H9 (cell line): Measurements from ENCODE around the gene DNHD1. TPM values are rescaled to one million over a fixed set of nuclear protein-coding genes. Genes with fewer than 3 reads are reported as not detected.

Experiments
- DNase-seq: peaks from one replicate; pipeline ENCODE4 v3.0.0-alpha.2; 2017
- H2AFZ ChIP-seq: one replicate; pipeline ENCODE4 v1.6.1; 2013; ENCODE audit warnings: mild to moderate bottlenecking, low read length, control low read depth, moderate library complexity
- H2AK5ac ChIP-seq: 2 replicates; pipeline ENCODE4 v1.6.1; 2013; ENCODE audit warnings: low read length, control low read depth, mixed read lengths; ENCODE audit not compliant: insufficient read length
- H2BK120ac ChIP-seq: one replicate; pipeline ENCODE4 v1.6.1; 2013; ENCODE audit warnings: low read depth, mild to moderate bottlenecking, low read length, control low read depth, inconsistent platforms; ENCODE audit not compliant: poor library complexity, severe bottlenecking
- H2BK12ac ChIP-seq: 2 replicates; pipeline ENCODE4 v1.6.1; 2013; ENCODE audit warnings: low read length, control low read depth, mixed read lengths, low read depth; ENCODE audit not compliant: insufficient read length
- H2BK15ac ChIP-seq: 2 replicates; pipeline ENCODE4 v1.6.1; 2013; ENCODE audit warnings: low read depth, low read length, control low read depth
- H2BK20ac ChIP-seq: one replicate; pipeline ENCODE4 v1.6.1; 2013; ENCODE audit warnings: low read depth, mild to moderate bottlenecking, low read length, control low read depth, inconsistent platforms; ENCODE audit not compliant: poor library complexity, severe bottlenecking
- H2BK5ac ChIP-seq: 2 replicates; pipeline ENCODE4 v1.6.1; 2013; ENCODE audit warnings: low read length, control low read depth, mixed read lengths; ENCODE audit not compliant: insufficient read length
- H3K14ac ChIP-seq: 2 replicates; pipeline ENCODE4 v1.6.1; 2013; ENCODE audit warnings: low read length, control low read depth; ENCODE audit not compliant: insufficient read depth
- H3K18ac ChIP-seq: 2 replicates; pipeline ENCODE4 v1.6.1; 2013; ENCODE audit warnings: low read depth, mild to moderate bottlenecking, mixed read lengths, low read length, control low read depth; ENCODE audit not compliant: insufficient read length
- H3K23ac ChIP-seq: 2 replicates; pipeline ENCODE4 v1.6.1; 2013; ENCODE audit warnings: low read length, control low read depth, mixed read lengths, low read depth; ENCODE audit not compliant: insufficient read length
- H3K23me2 ChIP-seq: 2 replicates; pipeline ENCODE4 v1.6.1; 2013; ENCODE audit warnings: low read depth, mild to moderate bottlenecking, mixed read lengths, low read length, control low read depth; ENCODE audit not compliant: insufficient read length, poor library complexity, severe bottlenecking
- H3K27ac ChIP-seq: 2 replicates; pipeline ENCODE4 v1.5.1; 2013; ENCODE audit warnings: low read length, control low read depth, mixed read lengths, low read depth; ENCODE audit not compliant: insufficient read length
- H3K27me3 ChIP-seq: 2 replicates; pipeline ENCODE4 v1.6.1; 2013; ENCODE audit warnings: low read length, control low read depth, inconsistent platforms; ENCODE audit not compliant: insufficient read depth
- H3K4ac ChIP-seq: 2 replicates; pipeline ENCODE4 v1.6.1; 2013; ENCODE audit warnings: low read depth, mild to moderate bottlenecking, control low read depth, inconsistent platforms, low read length, moderate library complexity
- H3K4me1 ChIP-seq: 2 replicates; pipeline ENCODE4 v1.6.1; 2013; ENCODE audit warnings: low read length, control low read depth, inconsistent platforms; ENCODE audit not compliant: insufficient read depth
- H3K4me2 ChIP-seq: 2 replicates; pipeline ENCODE4 v1.6.1; 2013; ENCODE audit warnings: low read length, control low read depth, mixed read lengths; ENCODE audit not compliant: insufficient read length, insufficient read depth
- H3K56ac ChIP-seq: 2 replicates; pipeline ENCODE4 v1.6.1; 2013; ENCODE audit warnings: low read depth, mild to moderate bottlenecking, mixed read lengths, low read length, control low read depth; ENCODE audit not compliant: insufficient read length
- H3K79me1 ChIP-seq: 2 replicates; pipeline ENCODE4 v1.6.1; 2013; ENCODE audit warnings: low read depth, mild to moderate bottlenecking, moderate library complexity, low read length, control low read depth, inconsistent platforms; ENCODE audit not compliant: insufficient read depth, poor library complexity, severe bottlenecking
- H3K79me2 ChIP-seq: 2 replicates; pipeline ENCODE4 v1.6.1; 2013; ENCODE audit warnings: low read length, control low read depth, inconsistent platforms; ENCODE audit not compliant: insufficient read depth
- H3K9ac ChIP-seq: 2 replicates; pipeline ENCODE4 v1.6.1; 2013; ENCODE audit warnings: low read length, control low read depth, mixed read lengths; ENCODE audit not compliant: insufficient read length; ENCODE audit errors: extremely low read depth
- H3K9me3 ChIP-seq: one replicate; pipeline ENCODE4 v1.6.1; 2013; ENCODE audit warnings: low read depth, low read length, inconsistent platforms; ENCODE audit not compliant: control insufficient read depth
- H3T11ph ChIP-seq: one replicate; pipeline ENCODE4 v1.6.1; 2013; ENCODE audit warnings: mild to moderate bottlenecking, low read length, control low read depth, inconsistent platforms
- H4K20me1 ChIP-seq: one replicate; pipeline ENCODE4 v1.6.1; 2013; ENCODE audit not compliant: control insufficient read depth, insufficient read length, insufficient read depth
- H4K5ac ChIP-seq: 2 replicates; pipeline ENCODE4 v1.6.1; 2013; ENCODE audit warnings: low read depth, mild to moderate bottlenecking, mixed read lengths, low read length, control low read depth; ENCODE audit not compliant: insufficient read length
- H4K8ac ChIP-seq: replicated peaks from 2 replicates; pipeline ENCODE4 v1.6.1; 2013; ENCODE audit warnings: low read length, control low read depth, mixed read lengths, low read depth; ENCODE audit not compliant: insufficient read length
- H4K91ac ChIP-seq: 2 replicates; pipeline ENCODE4 v1.6.1; 2013; ENCODE audit warnings: low read depth, mild to moderate bottlenecking, moderate library complexity, mixed read lengths, low read length, control low read depth; ENCODE audit not compliant: insufficient read length
- H3K27ac Mint-ChIP-seq, 3 experiments: 2 replicates in 2 of 3; 3 replicates in 1 of 3; pipeline ENCODE4 v1.8.0; 2020 to 2021; ENCODE audit warnings: mixed read lengths in 3 of 3, mild to moderate bottlenecking in 1 of 3, moderate library complexity in 1 of 3
- H3K27me3 Mint-ChIP-seq: 2 replicates; pipeline ENCODE4 v1.8.0; 2021; ENCODE audit warnings: low read depth, mild to moderate bottlenecking, moderate library complexity, mixed read lengths
- H3K36me3 Mint-ChIP-seq, 3 experiments: 2 replicates in 2 of 3; 3 replicates in 1 of 3; pipeline ENCODE4 v1.8.0; 2020 to 2021; ENCODE audit warnings: low read depth in 3 of 3, mixed read lengths in 3 of 3; ENCODE audit not compliant: insufficient read depth in 1 of 3
- H3K4me1 Mint-ChIP-seq, 2 experiments: 2 replicates each; pipeline ENCODE4 v1.8.0; 2020; ENCODE audit warnings: mixed read lengths in 2 of 2
- H3K4me3 Mint-ChIP-seq, 2 experiments: 2 replicates in 1 of 2; 3 replicates in 1 of 2; pipeline ENCODE4 v1.8.0; 2020 to 2021; ENCODE audit warnings: mild to moderate bottlenecking in 2 of 2, mixed read lengths in 2 of 2, moderate library complexity in 1 of 2
- H3K9me3 Mint-ChIP-seq, 2 experiments: 2 replicates in 1 of 2; 3 replicates in 1 of 2; pipeline ENCODE4 v1.8.0; 2020; ENCODE audit warnings: mild to moderate bottlenecking in 2 of 2, mixed read lengths in 2 of 2, moderate library complexity in 1 of 2
- WGBS: extraction: QIAGEN DNeasy Blood & Tissue Kit; methylation state at CpG from one replicate; pipeline ENCODE4 v1.1.7; 2013; ENCODE audit warnings: missing lambda C conversion rate, low lambda C conversion rate, mixed read lengths; ENCODE audit not compliant: insufficient read length; ENCODE audit errors: extremely low coverage; 5-methylcytosine and 5-hydroxymethylcytosine counted together
- total RNA-seq: library from RNA; stranded (reverse); gene quantifications from 2 replicates; pipeline ENCODE4 v1.2.1, GENCODE V29; 2021
- TF ChIP-seq, protein P1 (sequence below): fragments of 200-600 bp; sonication (generic); conservative IDR thresholded peaks from 3 replicates; pipeline ENCODE4 v1.8.0; 2021; ENCODE audit warnings: antibody characterized with exemption, mild to moderate bottlenecking

DNHD1 gene
- total RNA-seq, 1 experiment from 2014 or later, result 3.5 TPM

DNA sequence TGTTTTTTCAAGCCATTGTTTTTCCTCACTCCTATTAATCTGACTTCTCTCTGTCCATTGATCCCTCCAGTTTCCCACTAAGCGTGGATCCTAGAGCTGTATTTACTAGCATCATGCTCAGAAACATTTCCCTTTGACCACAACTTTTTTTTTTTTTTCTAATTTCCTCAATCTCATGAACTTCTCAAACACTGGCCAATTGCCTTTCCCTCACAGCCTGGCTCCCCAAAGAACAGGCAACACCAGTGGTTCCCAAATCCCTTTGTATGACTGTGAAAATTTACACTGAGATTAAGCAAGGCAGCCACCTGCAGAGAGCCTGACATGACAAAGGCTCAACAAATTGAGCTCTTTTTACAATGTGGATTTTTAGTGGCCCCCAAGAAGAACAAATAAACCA is 123.6 kb downstream of the DNHD1 start:
- Mint-ChIP-seq H3K4me3 (no peak overlapping the region), H3K9me3 (no peaks in the 10 kb centered on the region), H3K36me3 (peaks cover 3 to 13% (median 10%) of the 10 kb centered on the region in 3 experiments), H3K4me1 (no peaks in the 10 kb centered on the region; a peak in 2 of 4 replicates), H3K27ac (no peak overlapping the region), H3K27me3 (no peaks in the 10 kb centered on the region)
- Histone ChIP-seq H3K18ac (no peak overlapping the region), H3K9ac (no peak overlapping the region), H2AK5ac (no peak overlapping the region), H3K79me2 (no peaks in the 10 kb centered on the region), H2BK120ac (no peak overlapping the region), H3K27ac (no peak overlapping the region), H3K4ac (no peak overlapping the region), H3T11ph (no peak overlapping the region), H2BK15ac (no peak overlapping the region), H3K23me2 (peaks cover 8% of the 10 kb centered on the region), H4K5ac (no peak overlapping the region), H3K56ac (no peak overlapping the region), H4K91ac (no peak overlapping the region), H3K14ac (no peak overlapping the region), H4K20me1 (no peaks in the 10 kb centered on the region), H2AFZ (no peak overlapping the region), H3K79me1 (no peaks in the 10 kb centered on the region), H3K4me2 (no peak overlapping the region), H3K4me1 (no peaks in the 10 kb centered on the region), H2BK5ac (no peak overlapping the region), H3K27me3 (no peaks in the 10 kb centered on the region), H2BK12ac (no peak overlapping the region), H2BK20ac (no peak overlapping the region), H3K9me3 (no peaks in the 10 kb centered on the region), H4K8ac (no peak overlapping the region), H3K23ac (no peak overlapping the region)
- DNase-seq, result no peak
- TF ChIP-seq, protein P1, sequence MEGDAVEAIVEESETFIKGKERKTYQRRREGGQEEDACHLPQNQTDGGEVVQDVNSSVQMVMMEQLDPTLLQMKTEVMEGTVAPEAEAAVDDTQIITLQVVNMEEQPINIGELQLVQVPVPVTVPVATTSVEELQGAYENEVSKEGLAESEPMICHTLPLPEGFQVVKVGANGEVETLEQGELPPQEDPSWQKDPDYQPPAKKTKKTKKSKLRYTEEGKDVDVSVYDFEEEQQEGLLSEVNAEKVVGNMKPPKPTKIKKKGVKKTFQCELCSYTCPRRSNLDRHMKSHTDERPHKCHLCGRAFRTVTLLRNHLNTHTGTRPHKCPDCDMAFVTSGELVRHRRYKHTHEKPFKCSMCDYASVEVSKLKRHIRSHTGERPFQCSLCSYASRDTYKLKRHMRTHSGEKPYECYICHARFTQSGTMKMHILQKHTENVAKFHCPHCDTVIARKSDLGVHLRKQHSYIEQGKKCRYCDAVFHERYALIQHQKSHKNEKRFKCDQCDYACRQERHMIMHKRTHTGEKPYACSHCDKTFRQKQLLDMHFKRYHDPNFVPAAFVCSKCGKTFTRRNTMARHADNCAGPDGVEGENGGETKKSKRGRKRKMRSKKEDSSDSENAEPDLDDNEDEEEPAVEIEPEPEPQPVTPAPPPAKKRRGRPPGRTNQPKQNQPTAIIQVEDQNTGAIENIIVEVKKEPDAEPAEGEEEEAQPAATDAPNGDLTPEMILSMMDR, result no peak
- WGBS, result no CpG with 5 or more reads among the region's 1 CpG

Other genes starting within 250 kb of the DNHD1 start
- gene CCKBR, start 237.4 kb upstream of the DNHD1 start, total RNA-seq, result 10.6 and 10.9 TPM in 2 replicates
- gene CAVIN3, start 176.8 kb upstream of the DNHD1 start, total RNA-seq, result 56.7 and 60.0 TPM in 2 replicates
- 4.5 and 5.3 TPM in 2 replicates for gene SMPD1, start 106.8 kb upstream of the DNHD1 start, total RNA-seq
- gene APBB1, start 78.2 kb upstream of the DNHD1 start, total RNA-seq, result 34.8 and 37.0 TPM in 2 replicates
- gene HPX, start 56.3 kb upstream of the DNHD1 start, total RNA-seq, result 1.0 and 1.2 TPM in 2 replicates
- 12.3 and 14.4 TPM in 2 replicates for gene TRIM3, start 23.3 kb upstream of the DNHD1 start, total RNA-seq
- gene ARFIP2, start 15.9 kb upstream of the DNHD1 start, total RNA-seq, result 50.4 and 55.1 TPM in 2 replicates
- 49.9 and 50.3 TPM in 2 replicates for gene TIMM10B, start 15.8 kb upstream of the DNHD1 start, total RNA-seq
- 14.2 and 16.0 TPM in 2 replicates for gene RRP8, start 106.3 kb downstream of the DNHD1 start, total RNA-seq
- gene ILK, start 106.5 kb downstream of the DNHD1 start, total RNA-seq, result 96.2 and 100 TPM in 2 replicates
- gene TAF10, start 114.9 kb downstream of the DNHD1 start, total RNA-seq, result 198 and 207 TPM in 2 replicates
- 37.2 and 37.5 TPM in 2 replicates for gene TPP1, start 122.1 kb downstream of the DNHD1 start, total RNA-seq
- 12.2 and 12.5 TPM in 2 replicates for gene DCHS1, start 158.5 kb downstream of the DNHD1 start, total RNA-seq
- 75.5 and 85.3 TPM in 2 replicates for gene MRPL17, start 186.1 kb downstream of the DNHD1 start, total RNA-seq